ENCODE data around the gene MFAP2.

Gene MFAP2

DNA sequence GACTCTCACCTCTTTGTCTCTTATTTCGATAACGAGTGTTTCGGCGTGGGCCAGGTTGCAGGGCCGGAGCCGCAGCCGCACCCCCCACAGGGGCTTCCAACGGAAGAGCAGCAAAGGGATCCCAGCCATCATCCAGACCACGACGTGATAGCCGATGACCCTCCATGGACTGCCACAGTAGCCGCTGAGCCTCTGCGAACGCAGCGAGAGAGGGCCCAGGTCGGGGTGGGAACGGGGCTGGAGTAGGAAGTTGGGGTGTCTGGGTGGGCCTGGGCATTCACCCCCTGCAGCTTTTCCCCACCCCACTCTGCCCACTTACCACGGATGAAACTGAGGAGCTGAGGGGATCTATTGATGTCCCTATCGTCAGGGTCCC lies 24.9 kb upstream of the MFAP2 start:
- TF ChIP-seq SIN3A (IDR thresholded peaks at IDR 0.05; ENCODE audit: borderline replicate concordance, insufficient read depth, low read length) (no peak), TAF1 (IDR thresholded peaks at IDR 0.05; ENCODE audit: borderline replicate concordance, insufficient read depth, low read length) (no peak), FOXP2 (optimal IDR thresholded peaks at IDR 0.05; ENCODE audit: borderline replicate concordance, extremely low read depth, extremely low read length, insufficient read depth) (no peak), POLR2AphosphoS5 (IDR thresholded peaks at IDR 0.05; ENCODE audit: low read depth, low read length) (no peak)
- TF ChIP-seq, protein P1, sequence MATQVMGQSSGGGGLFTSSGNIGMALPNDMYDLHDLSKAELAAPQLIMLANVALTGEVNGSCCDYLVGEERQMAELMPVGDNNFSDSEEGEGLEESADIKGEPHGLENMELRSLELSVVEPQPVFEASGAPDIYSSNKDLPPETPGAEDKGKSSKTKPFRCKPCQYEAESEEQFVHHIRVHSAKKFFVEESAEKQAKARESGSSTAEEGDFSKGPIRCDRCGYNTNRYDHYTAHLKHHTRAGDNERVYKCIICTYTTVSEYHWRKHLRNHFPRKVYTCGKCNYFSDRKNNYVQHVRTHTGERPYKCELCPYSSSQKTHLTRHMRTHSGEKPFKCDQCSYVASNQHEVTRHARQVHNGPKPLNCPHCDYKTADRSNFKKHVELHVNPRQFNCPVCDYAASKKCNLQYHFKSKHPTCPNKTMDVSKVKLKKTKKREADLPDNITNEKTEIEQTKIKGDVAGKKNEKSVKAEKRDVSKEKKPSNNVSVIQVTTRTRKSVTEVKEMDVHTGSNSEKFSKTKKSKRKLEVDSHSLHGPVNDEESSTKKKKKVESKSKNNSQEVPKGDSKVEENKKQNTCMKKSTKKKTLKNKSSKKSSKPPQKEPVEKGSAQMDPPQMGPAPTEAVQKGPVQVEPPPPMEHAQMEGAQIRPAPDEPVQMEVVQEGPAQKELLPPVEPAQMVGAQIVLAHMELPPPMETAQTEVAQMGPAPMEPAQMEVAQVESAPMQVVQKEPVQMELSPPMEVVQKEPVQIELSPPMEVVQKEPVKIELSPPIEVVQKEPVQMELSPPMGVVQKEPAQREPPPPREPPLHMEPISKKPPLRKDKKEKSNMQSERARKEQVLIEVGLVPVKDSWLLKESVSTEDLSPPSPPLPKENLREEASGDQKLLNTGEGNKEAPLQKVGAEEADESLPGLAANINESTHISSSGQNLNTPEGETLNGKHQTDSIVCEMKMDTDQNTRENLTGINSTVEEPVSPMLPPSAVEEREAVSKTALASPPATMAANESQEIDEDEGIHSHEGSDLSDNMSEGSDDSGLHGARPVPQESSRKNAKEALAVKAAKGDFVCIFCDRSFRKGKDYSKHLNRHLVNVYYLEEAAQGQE (IDR thresholded peaks at IDR 0.05; ENCODE audit: insufficient read depth in 1 of 2, low read depth in 2 of 2, low read length in 2 of 2), result no peak

DNA sequence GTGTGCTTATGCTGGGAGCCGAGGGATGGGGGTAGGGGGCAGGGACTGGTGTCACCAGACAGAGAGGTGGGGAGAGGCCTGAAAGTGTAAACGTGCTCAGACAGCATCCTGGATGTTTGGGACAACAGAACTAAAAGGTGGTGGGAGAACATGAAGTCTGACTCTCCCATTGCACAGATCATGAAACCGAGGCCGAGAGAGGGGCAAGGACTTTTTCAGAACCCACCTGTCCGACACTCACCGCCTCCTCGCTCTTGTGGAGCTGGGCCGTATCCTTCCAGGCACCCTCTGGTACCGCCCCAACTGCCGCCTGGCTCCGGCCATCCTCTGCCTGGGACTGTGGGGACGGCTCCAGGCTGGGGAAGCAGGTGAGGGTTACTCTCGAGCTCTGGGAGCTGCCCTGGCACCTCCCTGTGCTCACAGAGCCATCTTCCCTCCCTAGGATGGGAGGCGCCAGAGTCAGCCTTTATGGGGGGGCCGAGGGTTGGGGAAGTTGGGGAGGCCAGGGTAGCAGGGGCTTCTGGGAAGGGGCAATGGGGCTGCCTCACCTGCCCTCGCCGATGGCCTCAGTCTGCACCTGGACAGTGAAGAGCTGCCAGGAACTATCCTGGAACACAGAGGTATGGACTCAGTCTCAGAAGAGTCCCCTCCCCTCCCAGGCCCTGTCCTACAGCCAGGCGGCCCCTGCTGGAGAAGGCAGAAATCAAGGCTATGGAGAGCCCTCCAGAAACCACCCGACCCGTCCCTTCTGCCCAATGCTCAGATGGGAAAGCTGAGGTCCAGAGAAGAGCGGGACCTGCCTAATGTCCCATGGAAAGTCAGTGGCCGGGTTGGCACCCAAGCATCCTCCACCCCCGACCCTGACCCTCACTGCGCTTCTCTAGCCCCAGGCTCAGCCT lies 24.3 kb upstream of the MFAP2 start:
- TF ChIP-seq POLR2AphosphoS5 (IDR thresholded peaks at IDR 0.05; ENCODE audit: low read depth, low read length) (no peak), TAF1 (IDR thresholded peaks at IDR 0.05; ENCODE audit: borderline replicate concordance, insufficient read depth, low read length) (no peak), FOXP2 (optimal IDR thresholded peaks at IDR 0.05; ENCODE audit: borderline replicate concordance, extremely low read depth, extremely low read length, insufficient read depth) (no peak), SIN3A (IDR thresholded peaks at IDR 0.05; ENCODE audit: borderline replicate concordance, insufficient read depth, low read length) (no peak)
- TF ChIP-seq, protein P1 (IDR thresholded peaks at IDR 0.05; ENCODE audit: insufficient read depth in 1 of 2, low read depth in 2 of 2, low read length in 2 of 2), result no peak

DNA sequence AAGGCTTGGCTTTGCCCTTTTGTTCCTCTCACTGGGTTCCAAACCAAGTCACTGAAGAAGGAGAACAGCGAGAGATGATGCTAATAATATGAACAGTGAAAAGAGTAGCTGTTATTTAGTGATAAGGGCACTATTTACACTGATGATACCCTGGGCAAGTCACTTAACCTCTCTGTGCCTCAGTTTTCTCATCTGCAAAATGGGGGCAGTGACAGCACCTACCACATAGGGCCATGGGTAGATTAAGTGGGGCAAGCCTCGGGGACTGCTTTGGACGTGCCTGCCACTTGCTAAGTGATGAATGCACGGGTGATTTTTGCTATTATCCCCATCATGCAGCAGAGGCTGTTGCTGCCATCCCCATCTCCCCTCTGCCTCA lies 22.1 kb upstream of the MFAP2 start:
- TF ChIP-seq FOXP2 (optimal IDR thresholded peaks at IDR 0.05; ENCODE audit: borderline replicate concordance, extremely low read depth, extremely low read length, insufficient read depth) (no peak), POLR2AphosphoS5 (IDR thresholded peaks at IDR 0.05; ENCODE audit: low read depth, low read length) (no peak), TAF1 (IDR thresholded peaks at IDR 0.05; ENCODE audit: borderline replicate concordance, insufficient read depth, low read length) (no peak), SIN3A (IDR thresholded peaks at IDR 0.05; ENCODE audit: borderline replicate concordance, insufficient read depth, low read length) (no peak)
- TF ChIP-seq, protein P1 (IDR thresholded peaks at IDR 0.05; ENCODE audit: insufficient read depth in 1 of 2, low read depth in 2 of 2, low read length in 2 of 2), result no peak

DNA sequence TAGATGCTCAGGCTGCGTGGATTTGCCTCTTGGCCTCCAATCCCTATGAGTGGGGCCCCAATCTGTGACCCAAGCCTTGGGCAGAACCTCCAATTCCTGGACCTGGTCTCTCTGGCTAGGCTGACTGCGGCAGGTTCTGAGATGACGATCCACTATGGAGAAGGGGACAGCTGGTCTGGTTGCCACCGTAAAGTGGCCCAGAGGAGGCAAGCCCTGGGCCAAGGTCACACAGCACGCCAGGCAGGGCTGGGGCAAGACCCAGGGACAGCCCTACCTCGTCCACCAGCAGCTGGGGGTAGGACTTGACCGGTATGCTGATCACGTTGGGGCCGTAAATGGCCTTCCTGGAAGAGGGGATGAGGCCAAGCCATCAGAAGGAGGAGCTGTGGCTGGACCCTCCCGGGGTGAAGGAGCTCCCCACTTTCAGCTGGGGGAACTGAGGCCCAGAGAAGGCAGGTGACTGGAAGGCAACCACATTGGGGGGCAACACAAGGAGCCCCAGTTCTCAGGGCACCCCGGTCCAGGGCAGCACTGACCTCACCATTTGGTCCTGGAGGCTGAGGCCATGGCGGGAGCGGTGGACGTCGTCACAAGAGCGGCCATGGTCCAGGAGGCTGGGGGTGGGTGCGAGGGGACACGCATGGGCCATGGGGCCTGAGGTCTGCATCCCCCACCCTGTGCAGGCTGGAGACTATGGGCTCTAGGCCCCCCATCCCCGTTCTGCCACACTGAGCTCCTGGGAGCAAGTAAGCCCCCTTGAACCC lies 21.5 kb upstream of the MFAP2 start:
- TF ChIP-seq SIN3A (IDR thresholded peaks at IDR 0.05; ENCODE audit: borderline replicate concordance, insufficient read depth, low read length) (no peak), POLR2AphosphoS5 (IDR thresholded peaks at IDR 0.05; ENCODE audit: low read depth, low read length) (no peak), FOXP2 (optimal IDR thresholded peaks at IDR 0.05; ENCODE audit: borderline replicate concordance, extremely low read depth, extremely low read length, insufficient read depth) (no peak)
- TF ChIP-seq, protein P1 (IDR thresholded peaks at IDR 0.05; ENCODE audit: insufficient read depth in 1 of 2, low read depth in 2 of 2, low read length in 2 of 2), result no peak

Measured in PFSK-1 (cell line).